Fibroblast of lung (primary cell): ENCODE measurements around the gene DDHD1. TPM values are rescaled to one million over a fixed set of nuclear protein-coding genes. Genes with fewer than 3 reads are reported as not detected.

Source experiments
- DNase-seq, 2 donors: peaks; one replicate each; pipeline versions ENCODE4 v3.0.0 to v3.0.0-alpha.2; 2010; ENCODE audit warnings: low read depth in 2 of 2
- H2AFZ ChIP-seq: 2 replicates; pipeline ENCODE4 v1.5.1; 2012; ENCODE audit warnings: low read length, control low read depth, inconsistent platforms
- H3K27ac ChIP-seq: 2 replicates; pipeline ENCODE4 v1.5.1; 2011; ENCODE audit warnings: low read length, control low read depth; ENCODE audit not compliant: insufficient read depth
- H3K27me3 ChIP-seq: 2 replicates; pipeline ENCODE4 v1.5.1; 2011; ENCODE audit warnings: mild to moderate bottlenecking, low read length; ENCODE audit not compliant: control insufficient read depth, insufficient read depth
- H3K36me3 ChIP-seq: 2 replicates; pipeline ENCODE4 v1.5.1; 2011; ENCODE audit warnings: low read length; ENCODE audit not compliant: control insufficient read depth, insufficient read depth
- H3K4me1 ChIP-seq: 2 replicates; pipeline ENCODE4 v1.5.1; 2011; ENCODE audit warnings: low read length; ENCODE audit not compliant: control insufficient read depth, insufficient read depth; ENCODE audit errors: extremely low read depth
- H3K4me2 ChIP-seq: 2 replicates; pipeline ENCODE4 v1.5.1; 2011; ENCODE audit warnings: low read length, control low read depth; ENCODE audit not compliant: insufficient read depth; ENCODE audit errors: extremely low read depth
- H3K4me3 ChIP-seq, 4 experiments: fragments of 200-600 bp in 1 of 4; sonication (generic) in 1 of 4; replicated peaks in 1 of 4; 2 replicates each; pipeline ENCODE4 v1.5.1; 2011 to 2016; ENCODE audit warnings: low read length in 4 of 4, low read depth in 3 of 4, mild to moderate bottlenecking in 3 of 4, control low read depth in 2 of 4, inconsistent platforms in 1 of 4, mixed read lengths in 1 of 4; ENCODE audit not compliant: insufficient read depth in 1 of 4; ENCODE audit errors: control extremely low read depth in 1 of 4
- H3K79me2 ChIP-seq: 2 replicates; pipeline ENCODE4 v1.5.1; 2012; ENCODE audit warnings: mild to moderate bottlenecking, low read length, inconsistent platforms; ENCODE audit not compliant: control insufficient read depth, insufficient read depth
- H3K9ac ChIP-seq: 2 replicates; pipeline ENCODE4 v1.5.1; 2011; ENCODE audit warnings: mild to moderate bottlenecking, low read length, control low read depth; ENCODE audit not compliant: insufficient read depth
- H3K9me3 ChIP-seq: 2 replicates; pipeline ENCODE4 v1.5.1; 2012; ENCODE audit warnings: low read depth, low read length; ENCODE audit not compliant: control insufficient read depth, insufficient read depth
- H4K20me1 ChIP-seq: 2 replicates; pipeline ENCODE4 v1.5.1; 2011; ENCODE audit warnings: low read length; ENCODE audit not compliant: control insufficient read depth, insufficient read depth; ENCODE audit errors: extremely low read depth
- CTCF ChIP-seq, 2 donors: IDR thresholded peaks in 1 of 2; conservative IDR thresholded peaks in 1 of 2; 1 replicate in 1 of 2; 2 replicates in 1 of 2; pipeline ENCODE4 v1.5.1; 2011 to 2012; ENCODE audit warnings: low read length in 2 of 2, control low read depth in 1 of 2, inconsistent platforms in 1 of 2, low read depth in 1 of 2, mild to moderate bottlenecking in 1 of 2
- EZH2 ChIP-seq: IDR thresholded peaks from 2 replicates; pipeline ENCODE4 v1.5.1; 2012; ENCODE audit warnings: low read length, control low read depth, mild to moderate bottlenecking; ENCODE audit errors: missing control alignments
- polyA plus RNA-seq, 2 donors: library from polyadenylated mRNA; depleted of rRNA in 1 of 2; stranded (reverse) in 1 of 2; unstranded in 1 of 2; fragments of >200 nt; gene quantifications; 2 replicates each; pipeline ENCODE4 v1.2.1, GENCODE V29; 2011 to 2012; ENCODE audit warnings: missing spikeins in 1 of 2
- total RNA-seq: library from RNA; depleted of rRNA; stranded (reverse); fragments of >200 nt; gene quantifications from 2 replicates; pipeline ENCODE4 v1.2.1, GENCODE V29; 2014

Gene DDHD1
- total and polyA plus RNA-seq, 2 donors (not counting 1 experiment from before 2014, with no cell fraction given) = 13.6 to 30.6 TPM

GRCh38 chr14:53020193-53020932, 132.8 kb downstream of the DDHD1 start:
- H3K4me1 ChIP-seq = no peaks in the 10 kb centered on the region
- no peak for TF ChIP-seq EZH2
- TF ChIP-seq CTCF (conservative IDR thresholded peaks at IDR 0.05 in 1 of 2, IDR thresholded peaks at IDR 0.05 in 1 of 2; ENCODE audit: low read depth in 1 of 2, low read length in 2 of 2) = no peak

GRCh38 chr14:53019406-53019805, 133.7 kb downstream of the DDHD1 start:
- TF ChIP-seq CTCF (conservative IDR thresholded peaks at IDR 0.05 in 1 of 2, IDR thresholded peaks at IDR 0.05 in 1 of 2; ENCODE audit: low read depth in 1 of 2, low read length in 2 of 2) = no peak
- TF ChIP-seq EZH2 = no peak
- Histone ChIP-seq H3K9me3 (no peaks in the 10 kb centered on the region), H3K27me3 (no peaks in the 10 kb centered on the region), H3K79me2 (no peaks in the 10 kb centered on the region), H3K4me3 (no peak overlapping the region), H3K27ac (no peak overlapping the region), H4K20me1 (no peaks in the 10 kb centered on the region), H2AFZ (no peak overlapping the region), H3K9ac (no peak overlapping the region), H3K4me1 (no peaks in the 10 kb centered on the region), H3K4me2 (no peak overlapping the region), H3K36me3 (no peaks in the 10 kb centered on the region)
- DNase-seq = no peak

More at GRCh38 chr14:53020193-53020932, 132.8 kb downstream of the DDHD1 start:
- no peaks in the 10 kb centered on the region for H3K79me2 ChIP-seq
- no peak overlapping the region for H3K4me2 ChIP-seq
- no peak overlapping the region for H3K4me3 ChIP-seq
- DNase-seq = no peak
- H3K27me3 ChIP-seq = no peaks in the 10 kb centered on the region
- no peaks in the 10 kb centered on the region for H3K36me3 ChIP-seq
- H3K9ac ChIP-seq = no peak overlapping the region
- H4K20me1 ChIP-seq = no peaks in the 10 kb centered on the region
- H2AFZ ChIP-seq = no peak overlapping the region
- no peaks in the 10 kb centered on the region for H3K9me3 ChIP-seq
- no peak overlapping the region for H3K27ac ChIP-seq

GRCh38 chr14:53017837-53018236, 135.3 kb downstream of the DDHD1 start:
- Histone ChIP-seq H3K4me1 (no peaks in the 10 kb centered on the region), H3K79me2 (no peaks in the 10 kb centered on the region), H4K20me1 (no peaks in the 10 kb centered on the region), H3K27me3 (no peaks in the 10 kb centered on the region), H3K9ac (no peak overlapping the region), H3K4me3 (no peak overlapping the region), H3K27ac (no peak overlapping the region), H2AFZ (no peak overlapping the region), H3K4me2 (no peak overlapping the region), H3K9me3 (no peaks in the 10 kb centered on the region), H3K36me3 (no peaks in the 10 kb centered on the region)
- TF ChIP-seq EZH2 (no peak), CTCF (conservative IDR thresholded peaks at IDR 0.05 in 1 of 2, IDR thresholded peaks at IDR 0.05 in 1 of 2; ENCODE audit: low read depth in 1 of 2, low read length in 2 of 2) (no peak)
- no peak for DNase-seq
